Mononuclear cell (primary cell): ENCODE results near the gene CAT. TPM values are rescaled to one million over a fixed set of nuclear protein-coding genes. Genes with fewer than 3 reads are reported as not detected.

Experiments
- H3K27me3 ChIP-seq: 2 replicates; pipeline ENCODE4 v1.6.0; 2011; ENCODE audit warnings: low read length, control low read depth; ENCODE audit not compliant: insufficient read depth
- H3K4me1 ChIP-seq: 2 replicates; pipeline ENCODE4 v1.5.1; 2011; ENCODE audit warnings: mild to moderate bottlenecking, low read length, control low read depth; ENCODE audit not compliant: insufficient read depth
- H3K4me3 ChIP-seq: 2 replicates; pipeline ENCODE4 v1.5.1; 2011; ENCODE audit warnings: mild to moderate bottlenecking, low read length, moderate library complexity
- H3K9me3 ChIP-seq: 2 replicates; pipeline ENCODE4 v1.5.1; 2011; ENCODE audit warnings: low read depth, mild to moderate bottlenecking, control low read depth, low read length
- total RNA-seq: library from RNA; depleted of rRNA; stranded (reverse); fragments of >200 nt; gene quantifications from one replicate; pipeline ENCODE4 v1.2.3, GENCODE V29; 2012

CAT gene
- total RNA-seq, 1 donor: 41.0 TPM

- H3K4me3 ChIP-seq: no peak overlapping the region
- no peaks in the 10 kb centered on the region for H3K27me3 ChIP-seq
- no peaks in the 10 kb centered on the region for H3K9me3 ChIP-seq
- H3K4me1 ChIP-seq: no peaks in the 10 kb centered on the region
Measured at GRCh38 chr11:34461215-34461614, 22.5 kb downstream of the CAT start.

GRCh38 chr11:34464591-34465051, 25.9 kb downstream of the CAT start:
- H3K4me3 ChIP-seq: no peak overlapping the region
- H3K4me1 ChIP-seq: no peaks in the 10 kb centered on the region
- no peaks in the 10 kb centered on the region for H3K27me3 ChIP-seq
- peaks cover 6% of the 10 kb centered on the region for H3K9me3 ChIP-seq

GRCh38 chr11:34466802-34467488, 28.2 kb downstream of the CAT start:
- Histone ChIP-seq H3K9me3 (peaks cover 6% of the 10 kb centered on the region), H3K4me3 (no peak overlapping the region), H3K4me1 (no peaks in the 10 kb centered on the region), H3K27me3 (no peaks in the 10 kb centered on the region)

- Histone ChIP-seq H3K4me1 (no peaks in the 10 kb centered on the region), H3K27me3 (no peaks in the 10 kb centered on the region), H3K4me3 (no peak overlapping the region), H3K9me3 (peaks cover 6% of the 10 kb centered on the region)
Measured at GRCh38 chr11:34468209-34468841, 29.6 kb downstream of the CAT start.

- Histone ChIP-seq H3K4me1 (no peaks in the 10 kb centered on the region), H3K27me3 (no peaks in the 10 kb centered on the region), H3K9me3 (no peaks in the 10 kb centered on the region), H3K4me3 (no peak overlapping the region)
Measured at GRCh38 chr11:34473603-34474169, 35.0 kb downstream of the CAT start.

- Histone ChIP-seq H3K27me3 (no peaks in the 10 kb centered on the region), H3K4me1 (no peaks in the 10 kb centered on the region), H3K9me3 (no peaks in the 10 kb centered on the region), H3K4me3 (no peak overlapping the region)
Measured at GRCh38 chr11:34475656-34476055, 36.9 kb downstream of the CAT start.

GRCh38 chr11:34476849-34477248, 38.1 kb downstream of the CAT start:
- H3K27me3 ChIP-seq: no peaks in the 10 kb centered on the region
- no peaks in the 10 kb centered on the region for H3K9me3 ChIP-seq
- no peak overlapping the region for H3K4me3 ChIP-seq
- no peaks in the 10 kb centered on the region for H3K4me1 ChIP-seq

GRCh38 chr11:34478845-34479663, 40.3 kb downstream of the CAT start:
- Histone ChIP-seq H3K9me3 (no peaks in the 10 kb centered on the region), H3K4me1 (no peaks in the 10 kb centered on the region), H3K27me3 (no peaks in the 10 kb centered on the region), H3K4me3 (no peak overlapping the region)

- no peaks in the 10 kb centered on the region for H3K9me3 ChIP-seq
- no peaks in the 10 kb centered on the region for H3K27me3 ChIP-seq
- no peaks in the 10 kb centered on the region for H3K4me1 ChIP-seq
- no peak overlapping the region for H3K4me3 ChIP-seq
Measured at GRCh38 chr11:34480314-34480713, 41.6 kb downstream of the CAT start.

- H3K4me1 ChIP-seq: no peaks in the 10 kb centered on the region
- no peaks in the 10 kb centered on the region for H3K9me3 ChIP-seq
- no peaks in the 10 kb centered on the region for H3K27me3 ChIP-seq
- H3K4me3 ChIP-seq: no peak overlapping the region
Measured at GRCh38 chr11:34481307-34481706, 42.6 kb downstream of the CAT start.

GRCh38 chr11:34483106-34483874, 44.6 kb downstream of the CAT start:
- H3K4me3 ChIP-seq: no peak overlapping the region
- H3K27me3 ChIP-seq: no peaks in the 10 kb centered on the region
- no peaks in the 10 kb centered on the region for H3K4me1 ChIP-seq
- no peaks in the 10 kb centered on the region for H3K9me3 ChIP-seq

GRCh38 chr11:34487430-34487829, 48.7 kb downstream of the CAT start:
- H3K27me3 ChIP-seq: no peaks in the 10 kb centered on the region
- H3K9me3 ChIP-seq: no peaks in the 10 kb centered on the region
- no peaks in the 10 kb centered on the region for H3K4me1 ChIP-seq
- H3K4me3 ChIP-seq: no peak overlapping the region

GRCh38 chr11:34488855-34489557, 50.3 kb downstream of the CAT start:
- Histone ChIP-seq H3K27me3 (no peaks in the 10 kb centered on the region), H3K9me3 (no peaks in the 10 kb centered on the region), H3K4me1 (no peaks in the 10 kb centered on the region), H3K4me3 (no peak overlapping the region)

- no peaks in the 10 kb centered on the region for H3K4me1 ChIP-seq
- H3K27me3 ChIP-seq: no peaks in the 10 kb centered on the region
- no peaks in the 10 kb centered on the region for H3K9me3 ChIP-seq
- no peak overlapping the region for H3K4me3 ChIP-seq
Measured at GRCh38 chr11:34490304-34490703, 51.6 kb downstream of the CAT start.
